22Rv1 (cell line): ENCODE data around the gene MPRIP.

Experiments
- CTCF ChIP-seq: fragments of 450-650 bp; IDR thresholded peaks from 2 replicates; pipeline ENCODE4 v1.5.1; 2017; ENCODE audit warnings: mild to moderate bottlenecking
- ZFX ChIP-seq: fragments of 450-650 bp; IDR thresholded peaks from 2 replicates; pipeline ENCODE4 v1.6.1; 2017; ENCODE audit warnings: antibody characterized with exemption, borderline replicate concordance

- TF ChIP-seq CTCF (no peak), ZFX (no peak)
Measured at GRCh38 chr17:17150448-17150800, 108.2 kb downstream of the MPRIP start.
